Measurements from ENCODE around the gene TOM1L2. TPM values are rescaled to one million over a fixed set of nuclear protein-coding genes. Genes with fewer than 3 reads are reported as not detected.

TOM1L2 gene
- total and polyA plus RNA-seq, 2 of the 4 experiments (the other 2 are of a cell fraction) = 34.4 to 51.7 TPM

DNA sequence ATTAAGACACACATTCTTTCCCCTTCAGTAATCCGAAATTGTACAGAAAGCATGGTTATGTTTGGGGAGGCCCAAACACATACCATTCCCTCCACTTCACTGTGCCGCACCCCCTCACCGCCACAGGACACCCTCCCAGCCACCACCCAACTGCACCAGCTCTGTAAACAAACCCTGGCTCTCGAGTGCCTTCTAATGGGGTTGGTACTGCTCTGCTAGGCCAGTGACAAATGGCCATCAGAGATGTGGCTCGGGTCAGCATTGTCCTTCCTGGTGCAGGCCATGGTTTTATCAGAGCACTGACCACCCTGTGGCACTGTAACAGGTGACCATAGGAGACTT lies 111.5 kb downstream of the TOM1L2 start:
- DNase-seq (no peak), ATAC-seq (ENCODE audit: low read depth) (peak; percentile 56)
- H3K14ac ChIP-seq (replicated peaks; ENCODE audit: low read depth, low read length) = no peak overlapping the region
- H3K36me3 ChIP-seq (ENCODE audit: control insufficient read depth, insufficient read depth, low read length) = peaks cover 9% of the 10 kb centered on the region
- TF ChIP-seq CEBPB (IDR thresholded peaks at IDR 0.05; ENCODE audit: low read depth, low read length) (no peak), POLR2A (IDR thresholded peaks at IDR 0.05; ENCODE audit: low read depth, low read length) (no peak), RCOR1 (IDR thresholded peaks at IDR 0.05; ENCODE audit: insufficient replicate concordance, low read length) (no peak)
- H3K4me3 ChIP-seq (ENCODE audit: insufficient read depth, low read depth, low read length) = no peak overlapping the region
- in situ Hi-C loops (cut with MboI; ENCODE audit: low sequenced_read_pairs) (no loop called here), dilution Hi-C loops (cut with HindIII; ENCODE audit: low sequenced_read_pairs, unreplicated experiment) (no loop called here), intact Hi-C loops (cut with micrococcal nuclease) (loop anchor here (1.0 kb wide), 2 partner anchors 48 to 179 kb away; partner anchors contain the start of gene RAI1)
- H3K4me1 ChIP-seq (ENCODE audit: control insufficient read depth, insufficient read depth, low read length) = no peaks in the 10 kb centered on the region; the same call in 1 of the 2 replicates
- no peak overlapping the region for H4K91ac ChIP-seq (ENCODE audit: insufficient read depth, low read depth, low read length)
- H3K4me2 ChIP-seq (ENCODE audit: low read depth, low read length) = no peak overlapping the region
- no peak overlapping the region for H2BK5ac ChIP-seq (ENCODE audit: low read depth, low read length, poor library complexity, severe bottlenecking)
- no peak overlapping the region for H2AFZ ChIP-seq (replicated peaks; ENCODE audit: low read length, poor library complexity)
- no peak overlapping the region for H3K18ac ChIP-seq (ENCODE audit: low read depth, low read length)
- no TSS peak for BruUV-seq (replicated peaks)
- H3K27ac ChIP-seq (ENCODE audit: insufficient read depth, low read length) = no peak overlapping the region
- H2BK15ac ChIP-seq (ENCODE audit: low read depth, low read length) = no peak overlapping the region
- H2AK5ac ChIP-seq (ENCODE audit: low read depth, low read length) = 0 out of 2 replicates have a peak overlapping the region, but pooled peaks have one; percentile 54
- no peaks in the 10 kb centered on the region for H3K9me1 ChIP-seq (ENCODE audit: insufficient read depth, low read length)
- no peaks in the 10 kb centered on the region for H3K9me3 ChIP-seq (ENCODE audit: control insufficient read depth, insufficient read depth, low read length)
- H3K56ac ChIP-seq (ENCODE audit: extremely low read depth, insufficient read depth, low read length) = no peak overlapping the region
- CTCF ChIA-PET = interaction anchor here (1.2 to 1.3 kb wide), 4 partner anchors 58 to 179 kb away, joined by 3 to 4 read pairs (median 4); no protein-coding TSS in a partner anchor
- WGBS, 2 experiments (ENCODE audit: extremely low coverage in 2 of 2, insufficient read length in 1 of 2) = 53% methylated on average over 3 of the region's 5 CpGs; no CpG with 5 or more reads in 1 of the 2 experiments
- H3K9ac ChIP-seq (ENCODE audit: low read depth, low read length) = no peak overlapping the region
- H4K20me1 ChIP-seq (ENCODE audit: insufficient read depth, low read length) = no peaks in the 10 kb centered on the region
- H3K4ac ChIP-seq (ENCODE audit: low read depth, low read length) = no peak overlapping the region
- no peaks in the 10 kb centered on the region; a peak in 2 of 4 replicates for H3K79me1 ChIP-seq (ENCODE audit: low read depth in 1 of 2, low read length in 2 of 2)
- H4K8ac ChIP-seq (ENCODE audit: low read depth in 2 of 2, low read length in 2 of 2) = no peak overlapping the region
- H3K23ac ChIP-seq (ENCODE audit: low read depth, low read length) = no peak overlapping the region
- no peaks in the 10 kb centered on the region for H3K27me3 ChIP-seq (ENCODE audit: control insufficient read depth, insufficient read depth, low read length)
- H2BK120ac ChIP-seq (ENCODE audit: low read depth, low read length) = no peak overlapping the region
- no peak overlapping the region for H2BK20ac ChIP-seq (ENCODE audit: low read depth, low read length)
- POLR2A ChIA-PET (ENCODE audit: unreplicated experiment) = no interaction called here
- H4K5ac ChIP-seq (ENCODE audit: low read depth, low read length) = no peak overlapping the region
- H2AK9ac ChIP-seq (replicated peaks; ENCODE audit: low read depth, low read length, poor library complexity) = peak overlapping the region; percentile 52

Measured in IMR-90 (cell line).